ENCODE results near the gene PFDN1.

- TF ChIP-seq POLR2A (IDR thresholded peaks at IDR 0.05) (no peak), POLR2AphosphoS5 (IDR thresholded peaks at IDR 0.05) (no peak), CTCF (IDR thresholded peaks at IDR 0.05) (no peak)
Measured at GRCh38 chr5:140299056-140299455, 3.8 kb downstream of the PFDN1 start.

Measured in suprapubic skin (tissue), 4 donors.